ENCODE results near the gene SH3BGRL2. TPM values are rescaled to one million over a fixed set of nuclear protein-coding genes. Genes with fewer than 3 reads are reported as not detected.

The SH3BGRL2 gene
- total and polyA plus RNA-seq, 2 of the 4 experiments (the other 2 are of a cell fraction), result 2.4 to 5.6 TPM

- H4K8ac ChIP-seq (ENCODE audit: low read depth in 2 of 2, low read length in 2 of 2), result no peak overlapping the region
- H3K4me3 ChIP-seq (ENCODE audit: insufficient read depth, low read depth, low read length), result no peak overlapping the region
- no peak overlapping the region for H2BK20ac ChIP-seq (ENCODE audit: low read depth, low read length)
- TF ChIP-seq, protein P1, sequence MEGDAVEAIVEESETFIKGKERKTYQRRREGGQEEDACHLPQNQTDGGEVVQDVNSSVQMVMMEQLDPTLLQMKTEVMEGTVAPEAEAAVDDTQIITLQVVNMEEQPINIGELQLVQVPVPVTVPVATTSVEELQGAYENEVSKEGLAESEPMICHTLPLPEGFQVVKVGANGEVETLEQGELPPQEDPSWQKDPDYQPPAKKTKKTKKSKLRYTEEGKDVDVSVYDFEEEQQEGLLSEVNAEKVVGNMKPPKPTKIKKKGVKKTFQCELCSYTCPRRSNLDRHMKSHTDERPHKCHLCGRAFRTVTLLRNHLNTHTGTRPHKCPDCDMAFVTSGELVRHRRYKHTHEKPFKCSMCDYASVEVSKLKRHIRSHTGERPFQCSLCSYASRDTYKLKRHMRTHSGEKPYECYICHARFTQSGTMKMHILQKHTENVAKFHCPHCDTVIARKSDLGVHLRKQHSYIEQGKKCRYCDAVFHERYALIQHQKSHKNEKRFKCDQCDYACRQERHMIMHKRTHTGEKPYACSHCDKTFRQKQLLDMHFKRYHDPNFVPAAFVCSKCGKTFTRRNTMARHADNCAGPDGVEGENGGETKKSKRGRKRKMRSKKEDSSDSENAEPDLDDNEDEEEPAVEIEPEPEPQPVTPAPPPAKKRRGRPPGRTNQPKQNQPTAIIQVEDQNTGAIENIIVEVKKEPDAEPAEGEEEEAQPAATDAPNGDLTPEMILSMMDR (conservative IDR thresholded peaks at IDR 0.05; ENCODE audit: low read depth, low read length), result no peak
- peak; percentile 27; the same call in 1 of the 2 replicates for TF ChIP-seq CEBPB (IDR thresholded peaks at IDR 0.05; ENCODE audit: low read depth, low read length)
- no CpG with 5 or more reads among the region's 3 CpGs for WGBS, 2 experiments (ENCODE audit: extremely low coverage in 2 of 2, insufficient read length in 1 of 2)
- no peak overlapping the region for H2AK5ac ChIP-seq (ENCODE audit: low read depth, low read length)
- dilution Hi-C loops (cut with HindIII; ENCODE audit: low sequenced_read_pairs, unreplicated experiment), result no loop called here
- in situ Hi-C loops (cut with MboI; ENCODE audit: low sequenced_read_pairs), result no loop called here
- no peak overlapping the region for H3K27ac ChIP-seq (ENCODE audit: insufficient read depth, low read length)
- H3K27me3 ChIP-seq (ENCODE audit: control insufficient read depth, insufficient read depth, low read length), result no peaks in the 10 kb centered on the region
- no peak for ATAC-seq (ENCODE audit: low read depth)
- H3K36me3 ChIP-seq (ENCODE audit: control insufficient read depth, insufficient read depth, low read length), result no peaks in the 10 kb centered on the region
- intact Hi-C loops (cut with micrococcal nuclease), result no loop called here
- no peaks in the 10 kb centered on the region for H3K79me1 ChIP-seq (ENCODE audit: low read depth in 1 of 2, low read length in 2 of 2)
- H4K20me1 ChIP-seq (ENCODE audit: insufficient read depth, low read length), result no peaks in the 10 kb centered on the region
- no TSS peak for BruUV-seq (replicated peaks)
- H3K4me1 ChIP-seq (ENCODE audit: control insufficient read depth, insufficient read depth, low read length), result no peaks in the 10 kb centered on the region
- no peak overlapping the region for H3K14ac ChIP-seq (replicated peaks; ENCODE audit: low read depth, low read length)
- no peak overlapping the region for H3K4ac ChIP-seq (ENCODE audit: low read depth, low read length)
- H3K9ac ChIP-seq (ENCODE audit: low read depth, low read length), result no peak overlapping the region
- H2BK120ac ChIP-seq (ENCODE audit: low read depth, low read length), result no peak overlapping the region
- no peak overlapping the region for H3K56ac ChIP-seq (ENCODE audit: extremely low read depth, insufficient read depth, low read length)
- no peak overlapping the region for H4K5ac ChIP-seq (ENCODE audit: low read depth, low read length)
- no peak overlapping the region for H3K4me2 ChIP-seq (ENCODE audit: low read depth, low read length)
- H3K9me3 ChIP-seq (ENCODE audit: control insufficient read depth, insufficient read depth, low read length), result no peaks in the 10 kb centered on the region
- no peak overlapping the region for H4K91ac ChIP-seq (ENCODE audit: insufficient read depth, low read depth, low read length)
- no peaks in the 10 kb centered on the region for H3K9me1 ChIP-seq (ENCODE audit: insufficient read depth, low read length)
- ChIA-PET CTCF (no interaction called here), POLR2A (ENCODE audit: unreplicated experiment) (no interaction called here)
- no peak overlapping the region for H2AK9ac ChIP-seq (replicated peaks; ENCODE audit: low read depth, low read length, poor library complexity)
- H2BK15ac ChIP-seq (ENCODE audit: low read depth, low read length), result no peak overlapping the region
- no peak overlapping the region for H3K23ac ChIP-seq (ENCODE audit: low read depth, low read length)
- DNase-seq, result no peak
- no peak overlapping the region for H2BK5ac ChIP-seq (ENCODE audit: low read depth, low read length, poor library complexity, severe bottlenecking)
- H3K18ac ChIP-seq (ENCODE audit: low read depth, low read length), result no peak overlapping the region
- H2AFZ ChIP-seq (replicated peaks; ENCODE audit: low read length, poor library complexity), result no peak overlapping the region
Measured at GRCh38 chr6:79656134-79656533, 25.0 kb downstream of the SH3BGRL2 start.

All from IMR-90 (cell line).